ENCODE measurements around the gene GLYATL1B.
"Not testable (repeated sequence)": the region's sequence is repeated elsewhere in the genome, so short reads cannot be mapped to it uniquely, and the experiment has no call there.

Gene GLYATL1B, protein sequence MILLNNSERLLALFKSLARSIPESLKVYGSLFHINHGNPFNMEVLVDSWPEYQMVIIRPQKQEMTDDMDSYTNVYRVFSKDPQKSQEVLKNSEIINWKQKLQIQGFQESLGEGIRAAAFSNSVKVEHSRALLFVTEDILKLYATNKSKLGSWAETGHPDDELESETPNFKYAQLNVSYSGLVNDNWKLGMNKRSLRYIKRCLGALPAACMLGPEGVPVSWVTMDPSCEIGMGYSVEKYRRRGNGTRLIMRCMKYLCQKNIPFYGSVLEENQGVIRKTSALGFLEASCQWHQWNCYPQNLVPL

DNA sequence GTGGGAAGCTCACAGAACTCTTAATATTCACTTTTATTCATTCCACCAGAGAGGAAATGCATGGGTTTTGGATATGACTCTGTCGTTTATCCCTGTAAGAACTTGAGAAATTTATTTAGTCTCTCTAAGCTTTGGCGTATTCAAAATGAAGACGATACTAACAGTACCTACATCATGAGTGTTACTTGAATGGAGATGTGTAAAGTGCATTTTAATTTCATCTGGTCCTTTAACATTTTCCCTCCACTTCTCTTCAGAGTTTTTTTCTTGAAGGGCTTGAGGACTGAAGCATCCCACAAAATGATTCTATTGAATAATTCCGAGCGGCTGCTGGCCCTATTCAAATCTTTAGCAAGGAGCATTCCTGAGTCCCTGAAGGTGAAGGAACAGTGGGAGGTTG, at the start of gene GLYATL1B:
Gene GLYATL1B (plus strand): TSS at position 301 of the 400 bp plus-strand sequence. CDS start 0 bp downstream, at position 301.
- DNase-seq (ENCODE audit: low spot score) = not testable (repeated sequence)

DNA sequence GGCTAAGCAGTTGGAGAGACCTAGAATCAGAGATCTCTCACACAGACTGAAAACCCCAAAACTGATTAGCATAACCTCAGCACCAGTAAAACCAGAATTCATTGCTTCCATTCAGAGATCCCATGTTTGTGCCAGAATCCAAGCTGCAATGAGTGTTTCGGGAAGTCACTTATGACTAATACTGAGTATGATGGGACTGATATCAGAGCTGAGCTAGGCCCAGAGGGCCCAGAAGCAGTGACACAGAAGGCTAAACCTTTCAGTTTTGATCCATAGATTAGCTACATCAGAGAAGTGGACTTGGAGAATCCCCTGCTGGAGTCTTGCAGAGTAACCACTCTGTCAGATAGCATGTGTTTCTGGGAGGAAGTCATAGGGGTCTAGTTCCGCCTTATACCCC, 49.6 kb upstream of the GLYATL1B start:
- not testable (repeated sequence) for DNase-seq (ENCODE audit: low spot score)

DNA sequence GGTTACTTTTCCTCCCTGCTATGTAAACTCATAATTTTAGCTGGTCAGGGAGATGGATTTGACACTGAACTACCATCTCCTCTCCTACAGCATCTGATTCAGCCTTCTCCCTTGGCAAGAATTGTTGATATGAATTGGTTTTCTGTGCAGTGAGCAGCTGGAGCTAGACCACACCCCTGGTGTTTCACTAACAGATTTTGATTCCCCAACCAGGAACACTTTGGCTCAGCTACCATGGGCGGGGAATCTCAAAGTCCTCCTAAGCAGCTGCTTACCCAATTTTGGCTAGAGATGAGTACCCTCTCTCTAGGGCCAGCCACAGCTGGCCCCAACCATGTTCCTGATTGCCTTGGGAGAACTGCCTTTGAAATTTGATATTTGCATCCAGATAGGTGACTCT, 48.7 kb upstream of the GLYATL1B start:
- not testable (repeated sequence) for DNase-seq (ENCODE audit: low spot score)

DNA sequence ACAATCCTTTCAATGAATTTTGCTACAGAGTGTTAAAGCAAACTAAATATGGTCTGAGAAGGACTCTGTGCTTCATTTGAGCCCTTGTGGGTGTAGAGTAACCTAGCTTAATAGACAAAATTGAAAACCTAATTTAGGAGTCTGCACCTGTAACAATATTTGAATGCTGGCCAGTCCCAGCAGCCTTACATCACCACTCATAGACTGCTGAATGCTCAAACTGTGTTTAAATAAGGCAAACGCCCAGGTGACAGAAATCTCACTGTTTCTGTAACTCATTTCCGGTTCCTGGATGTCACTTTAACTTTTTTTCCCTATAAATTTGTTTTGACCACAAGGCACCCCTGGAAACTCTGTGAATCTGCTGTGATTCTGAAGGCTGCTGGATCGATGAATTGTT, 45.5 kb upstream of the GLYATL1B start:
- DNase-seq (ENCODE audit: low spot score) = no peak

DNA sequence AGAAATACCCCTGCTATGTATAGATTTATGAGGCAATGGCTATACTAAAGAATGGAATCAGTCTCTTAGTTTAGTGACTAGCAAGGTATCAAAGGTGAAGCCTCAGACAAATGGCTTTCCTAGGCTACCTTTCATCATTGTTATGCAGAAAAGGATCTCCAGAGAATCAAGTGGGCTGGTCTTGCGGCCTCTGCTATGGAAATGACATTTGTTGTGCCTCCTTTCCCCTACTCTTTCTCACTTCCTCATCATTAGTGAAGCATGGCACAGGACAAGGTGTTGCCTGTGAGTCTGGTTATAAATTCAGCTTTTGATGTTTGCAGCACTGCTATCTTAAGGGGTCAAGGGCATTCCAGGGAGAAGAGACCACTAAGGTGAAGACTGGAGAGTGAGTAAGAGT, 34.7 kb upstream of the GLYATL1B start:
- not testable (repeated sequence) for DNase-seq (ENCODE audit: low spot score)

DNA sequence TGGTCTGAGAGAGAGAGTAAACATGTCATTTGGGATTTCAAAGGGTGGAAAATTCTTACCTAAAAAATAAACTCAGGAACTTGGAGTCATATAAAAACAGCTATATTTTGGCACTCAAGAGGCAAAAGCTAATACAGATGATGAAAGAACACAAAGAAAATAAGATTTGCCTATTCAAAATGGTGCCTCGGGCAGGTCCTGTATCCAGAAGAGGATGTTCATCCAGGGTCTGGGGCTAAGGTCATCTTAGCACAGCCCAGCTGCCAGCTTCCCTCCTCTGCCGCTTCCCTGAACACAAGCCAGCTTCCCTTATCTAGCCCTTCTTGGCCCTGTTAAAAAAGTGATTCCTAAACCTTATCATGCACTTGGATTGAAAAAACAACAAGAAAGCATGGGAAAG, 33.8 kb upstream of the GLYATL1B start:
- not testable (repeated sequence) for DNase-seq (ENCODE audit: low spot score)

DNA sequence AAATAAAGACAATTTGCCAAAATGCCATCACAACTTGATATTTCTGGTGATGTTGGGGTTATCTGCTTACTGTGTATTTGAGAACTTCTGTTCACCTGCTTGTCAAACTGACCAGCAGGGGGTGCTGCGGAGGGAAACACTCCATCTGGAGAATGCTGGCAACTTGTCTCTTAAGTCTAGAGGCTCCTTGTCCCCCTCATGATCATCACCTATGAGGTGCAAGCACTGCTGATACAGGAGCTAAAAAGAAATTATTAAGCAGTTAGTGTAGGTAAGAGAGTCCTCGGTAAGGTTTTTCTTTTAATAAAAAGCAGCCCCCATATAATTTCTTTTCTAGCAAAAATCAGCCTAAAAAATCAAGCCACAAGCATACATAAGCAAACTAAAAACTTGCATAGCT, 32.7 kb upstream of the GLYATL1B start:
- peak; percentile 66 for DNase-seq (ENCODE audit: low spot score)

DNA sequence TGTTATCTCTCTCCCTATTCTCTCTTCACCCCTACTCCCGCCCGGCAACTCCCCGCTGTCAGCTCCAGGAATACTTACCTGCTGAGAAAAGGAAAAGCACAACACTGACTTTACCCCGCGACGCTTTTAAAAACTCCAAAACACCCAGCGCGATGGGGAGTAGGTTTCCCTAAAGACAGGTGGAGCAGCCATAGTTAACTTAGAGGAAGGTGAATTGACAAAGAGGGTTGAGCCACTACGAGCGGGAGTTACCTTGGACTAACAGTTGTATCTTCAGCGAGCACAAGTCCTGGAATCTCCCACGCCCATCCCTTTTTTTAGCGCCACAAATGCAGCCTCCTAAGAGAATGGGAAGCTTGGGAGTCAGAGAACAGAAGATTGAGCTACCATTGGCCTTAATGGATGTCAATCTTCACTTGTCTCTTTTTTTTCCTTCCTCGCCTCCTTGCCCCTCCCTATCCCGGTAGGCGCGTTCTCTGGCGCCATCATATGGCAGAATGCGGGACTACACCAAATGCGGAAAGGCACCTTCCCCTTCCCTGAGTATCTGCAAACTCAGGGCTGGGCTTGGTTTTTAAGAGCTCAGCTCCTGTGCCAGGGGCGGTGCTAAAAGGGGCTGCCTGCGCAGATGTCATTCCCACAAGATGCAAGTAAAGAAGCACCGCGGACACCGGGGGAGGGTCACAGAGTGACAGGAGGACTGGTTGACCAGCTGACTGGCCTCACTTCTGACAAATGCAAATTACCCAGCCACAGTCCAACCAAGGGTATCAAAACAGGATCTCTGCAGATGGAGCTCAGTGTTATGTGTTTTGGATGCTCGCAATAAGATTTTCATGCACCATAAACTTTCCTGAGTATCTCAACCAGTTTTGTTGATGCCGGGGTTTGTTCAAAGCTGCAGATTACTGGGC, 27.7 kb upstream of the GLYATL1B start:
- peak; percentile 52 for DNase-seq (ENCODE audit: low spot score)

DNA sequence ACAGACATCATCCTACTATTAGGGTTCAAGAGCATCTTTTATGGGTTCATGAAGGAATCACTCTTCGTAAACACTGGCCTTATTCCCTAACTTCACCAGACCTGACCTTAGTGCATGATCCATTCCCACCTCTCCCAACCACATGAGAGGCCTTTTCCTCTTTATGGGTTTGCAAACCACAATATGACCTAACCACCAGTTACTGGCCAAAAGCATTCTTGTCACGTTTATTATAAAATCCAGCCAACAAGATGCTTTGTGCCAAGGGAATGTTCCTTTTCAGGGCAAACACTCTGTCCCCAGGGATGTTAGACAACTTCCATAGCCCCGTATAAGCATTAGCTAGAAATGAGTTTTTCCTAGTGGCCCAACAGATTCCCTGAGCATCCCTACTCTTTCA, 26.0 kb upstream of the GLYATL1B start:
- DNase-seq (ENCODE audit: low spot score) = not testable (repeated sequence)

DNA sequence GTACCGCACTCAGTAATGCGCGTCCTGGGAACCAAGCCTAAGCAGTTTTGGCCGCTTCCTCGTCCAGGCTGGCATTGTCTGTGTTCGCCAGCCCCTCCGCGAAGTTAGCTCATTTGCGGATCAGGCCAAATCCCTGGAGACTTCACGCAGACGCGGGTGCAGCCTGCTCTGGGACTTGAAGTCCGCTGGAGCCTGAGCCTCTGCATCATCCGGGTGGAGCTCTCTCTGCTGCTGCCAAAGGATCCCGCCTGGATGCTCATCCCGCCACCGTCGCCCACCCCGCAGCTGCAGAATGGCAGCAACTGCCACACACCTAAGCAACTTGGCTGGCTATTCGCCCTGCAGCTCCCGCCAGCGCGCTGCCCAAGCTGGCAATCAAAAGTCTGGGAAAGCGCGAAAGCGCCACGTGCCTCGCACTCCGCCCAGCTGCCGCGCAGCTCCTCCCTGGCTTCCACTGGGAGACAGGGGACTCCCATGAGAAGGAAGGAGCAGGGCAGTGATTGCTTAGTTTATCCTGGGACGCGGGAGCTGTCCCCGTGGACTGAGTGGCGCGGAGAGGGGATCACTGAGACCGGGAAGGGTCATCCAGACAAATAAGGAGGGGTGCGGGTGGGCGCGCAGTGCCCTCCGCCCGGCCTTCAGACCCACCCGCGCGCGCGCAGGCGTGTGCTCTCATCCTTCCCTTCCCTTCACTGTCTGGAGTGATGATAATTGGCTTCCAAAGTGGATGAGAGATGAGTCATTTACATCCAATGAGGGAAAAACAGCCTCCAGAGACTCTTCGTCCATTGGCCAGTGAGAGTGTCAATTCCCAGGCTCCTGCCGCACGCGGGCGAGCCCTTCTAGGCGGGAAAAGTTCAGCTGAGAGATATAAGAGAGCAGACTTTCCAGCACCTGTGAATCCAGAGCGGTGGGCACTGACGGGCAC, 23.2 kb upstream of the GLYATL1B start:
- DNase-seq (ENCODE audit: low spot score) = no peak

DNA sequence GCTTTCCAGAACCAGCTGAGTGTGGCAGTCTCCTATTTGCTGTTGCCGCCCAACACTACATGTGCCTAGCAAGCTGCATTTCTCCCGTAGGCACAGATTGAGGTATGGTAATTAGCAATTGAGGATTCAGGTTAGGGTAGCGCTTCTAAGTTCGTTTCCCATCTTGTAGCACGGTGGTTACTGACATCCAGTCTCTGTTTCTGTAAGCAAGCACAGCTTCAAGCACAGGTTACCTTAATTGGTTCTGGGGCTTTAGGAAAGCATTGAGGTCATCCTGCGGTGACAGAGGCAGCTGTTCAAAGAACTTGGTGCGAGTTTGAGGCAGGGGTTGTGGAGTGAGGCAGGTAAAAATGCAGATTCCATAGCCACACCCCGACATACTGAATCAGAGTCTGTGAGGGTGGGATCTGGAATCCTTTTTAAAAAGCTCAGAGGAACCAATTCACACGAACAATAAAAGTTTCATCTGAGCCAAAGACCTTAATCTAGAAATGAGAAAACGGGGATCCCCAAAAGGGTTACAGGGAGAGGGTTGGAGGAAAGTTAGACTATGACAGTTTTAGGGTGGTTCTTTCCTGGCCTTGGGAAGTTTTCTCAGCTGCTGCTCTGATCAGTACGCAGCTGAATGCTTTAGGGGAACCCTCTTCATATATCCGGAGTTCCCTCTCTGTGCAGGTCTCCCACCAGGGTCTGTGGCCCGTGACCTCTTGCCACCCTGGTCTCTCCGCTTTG, 21.9 kb upstream of the GLYATL1B start:
- not testable (repeated sequence) for DNase-seq (ENCODE audit: low spot score)

DNA sequence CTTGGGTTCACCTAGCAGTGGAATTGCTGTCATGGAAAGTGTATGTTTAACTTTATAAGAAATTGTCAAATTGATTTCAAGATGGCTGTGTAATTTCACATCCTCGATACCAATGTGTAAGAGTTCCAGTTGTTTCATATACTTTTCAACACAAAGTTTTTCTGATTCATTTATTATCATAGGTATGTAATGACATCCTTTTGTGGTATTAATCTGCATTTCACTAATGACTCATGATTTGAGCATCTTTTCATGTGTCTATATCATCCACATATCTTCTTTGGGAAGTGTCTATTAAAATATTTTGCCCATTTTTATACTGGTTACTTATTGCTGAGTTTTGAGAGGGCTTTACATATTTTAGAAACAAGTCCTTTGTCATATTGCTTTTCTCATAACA, 17.0 kb upstream of the GLYATL1B start:
- no peak for DNase-seq (ENCODE audit: low spot score)

DNA sequence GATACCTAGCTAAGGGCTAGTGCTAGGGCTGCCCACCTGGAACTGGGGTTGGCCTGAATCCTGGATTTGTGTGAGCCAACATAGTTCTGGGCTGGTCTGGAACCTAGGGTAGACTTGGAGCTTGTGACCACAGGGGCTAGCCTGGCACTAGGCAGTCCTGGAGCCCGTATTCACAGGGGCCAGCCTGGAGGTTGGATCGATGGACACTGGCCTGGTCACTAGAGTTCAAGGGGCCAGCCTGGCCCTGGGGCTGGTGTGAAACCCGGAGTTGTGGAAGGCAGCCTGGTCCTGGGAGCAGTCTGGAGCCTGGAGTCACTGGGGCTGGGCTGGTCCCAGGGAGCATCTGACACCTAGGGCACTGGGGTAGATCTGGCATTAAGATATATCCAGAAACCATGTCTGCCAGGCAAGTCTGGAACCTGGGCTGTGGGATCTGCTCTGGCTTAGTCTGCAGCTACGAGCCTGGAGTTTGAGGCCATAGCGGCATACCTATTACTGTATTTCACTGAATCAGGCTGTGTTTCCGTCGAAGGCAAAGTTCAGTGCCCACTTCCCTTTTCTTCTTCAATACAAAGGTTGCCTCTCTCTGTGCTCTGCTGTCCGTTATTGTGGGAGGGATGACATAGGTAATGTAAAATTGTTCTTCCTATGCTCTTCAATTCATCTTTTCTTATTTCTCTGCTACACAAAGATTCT, 9.1 kb upstream of the GLYATL1B start:
- no peak for DNase-seq (ENCODE audit: low spot score)

DNA sequence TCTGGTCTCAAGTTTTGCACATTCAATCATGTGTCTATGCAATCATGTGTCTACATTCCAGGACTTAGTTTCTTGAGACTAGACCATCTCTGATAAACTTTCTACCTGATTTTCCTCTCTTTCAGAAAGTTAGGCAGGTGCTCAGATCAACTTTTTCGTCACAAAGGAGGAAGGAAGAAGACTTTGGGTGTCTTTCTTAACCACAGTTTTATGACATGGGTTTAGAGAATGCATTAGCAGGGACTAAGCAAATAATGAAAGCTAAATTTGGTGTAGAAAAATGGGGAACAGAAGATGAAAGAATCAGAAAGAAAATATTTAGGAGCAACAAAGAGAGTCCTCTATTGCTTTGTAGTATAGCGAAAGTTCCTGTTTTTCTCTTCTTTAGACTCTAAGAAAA, 7.7 kb upstream of the GLYATL1B start:
- no peak for DNase-seq (ENCODE audit: low spot score)

DNA sequence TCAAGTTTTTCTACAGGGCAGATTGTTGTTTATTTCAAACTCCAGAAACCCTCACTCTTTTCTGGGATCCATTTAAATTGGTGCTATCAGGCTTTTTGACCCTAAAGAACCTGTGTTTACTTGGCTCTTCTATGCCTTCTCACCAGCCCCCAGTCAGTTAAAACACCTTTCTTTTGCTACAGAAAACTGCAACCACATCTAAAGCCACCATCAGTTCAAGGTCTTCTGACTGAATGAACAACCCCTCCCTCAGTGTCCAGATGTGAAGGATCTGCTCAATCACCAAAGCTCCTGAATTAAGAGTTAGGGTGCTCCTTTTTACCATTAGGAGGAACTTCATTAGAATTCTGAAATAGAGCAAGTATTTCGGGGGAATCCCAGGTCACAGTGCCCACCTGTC, 7.0 kb upstream of the GLYATL1B start:
- no peak for DNase-seq (ENCODE audit: low spot score)

DNA sequence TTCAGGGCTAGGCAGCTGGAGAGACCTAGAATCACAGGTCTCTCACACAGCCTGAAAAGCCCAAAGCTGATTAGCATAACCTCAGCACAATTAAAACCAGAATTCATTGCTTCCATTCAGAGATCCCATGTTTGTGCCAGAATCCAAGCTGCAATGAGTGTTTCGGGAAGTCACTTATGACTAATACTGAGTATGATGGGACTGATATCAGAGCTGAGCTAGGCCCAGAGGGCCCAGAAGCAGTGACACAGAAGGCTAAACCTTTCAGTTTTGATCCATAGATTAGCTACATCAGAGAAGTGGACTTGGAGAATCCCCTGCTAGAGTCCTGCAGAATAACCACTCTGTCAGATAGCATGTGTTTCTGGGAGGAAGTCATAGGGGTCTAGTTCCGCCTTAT, 5.7 kb upstream of the GLYATL1B start:
- not testable (repeated sequence) for DNase-seq (ENCODE audit: low spot score)

DNA sequence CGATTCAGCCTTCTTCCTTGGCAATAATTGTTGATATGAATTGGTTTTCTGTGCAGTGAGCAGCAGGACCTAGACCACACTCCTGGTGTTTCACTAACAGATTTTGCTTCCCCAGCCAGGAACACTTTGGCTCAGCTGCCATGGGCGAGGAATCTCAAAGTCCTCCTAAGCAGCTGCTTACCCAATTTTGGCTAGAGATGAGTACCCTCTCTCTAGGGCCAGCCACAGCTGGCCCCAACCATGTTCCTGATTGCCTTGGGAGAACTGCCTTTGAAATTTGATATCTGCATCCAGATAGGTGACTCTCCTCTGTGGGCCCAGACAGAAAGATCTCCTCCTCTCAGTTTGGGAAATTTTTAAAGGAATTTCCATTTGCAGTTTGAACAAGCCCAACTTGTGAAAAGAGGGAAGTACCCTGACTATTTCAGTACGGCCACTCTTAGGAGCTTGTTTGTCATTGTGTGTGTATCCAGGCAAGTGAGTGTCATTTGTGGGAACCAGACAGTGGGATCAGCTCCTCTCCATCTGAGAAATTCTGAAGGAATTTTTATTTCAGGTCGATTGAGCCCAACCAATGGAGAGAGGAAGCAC, 4.6 kb upstream of the GLYATL1B start:
- DNase-seq (ENCODE audit: low spot score) = not testable (repeated sequence)

DNA sequence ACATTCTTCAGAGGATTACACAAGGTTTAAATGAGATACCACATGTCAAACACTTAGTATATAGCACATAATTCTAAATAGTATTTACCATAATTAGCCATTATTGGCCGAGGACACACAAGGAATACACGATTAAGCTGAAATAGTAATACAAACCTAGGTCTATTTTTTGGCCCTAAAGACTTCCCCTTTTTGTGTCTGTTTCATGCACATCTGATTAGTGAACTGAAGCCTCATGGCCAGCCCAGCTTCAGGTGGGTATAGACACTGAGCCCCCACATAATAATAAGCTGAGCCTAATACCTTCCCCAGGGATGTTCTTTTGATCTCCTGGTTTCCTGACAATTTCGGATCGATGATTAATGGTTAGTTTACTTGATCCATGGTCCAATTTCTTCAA, 2.1 kb downstream of the GLYATL1B start:
- no peak for DNase-seq (ENCODE audit: low spot score)

DNA sequence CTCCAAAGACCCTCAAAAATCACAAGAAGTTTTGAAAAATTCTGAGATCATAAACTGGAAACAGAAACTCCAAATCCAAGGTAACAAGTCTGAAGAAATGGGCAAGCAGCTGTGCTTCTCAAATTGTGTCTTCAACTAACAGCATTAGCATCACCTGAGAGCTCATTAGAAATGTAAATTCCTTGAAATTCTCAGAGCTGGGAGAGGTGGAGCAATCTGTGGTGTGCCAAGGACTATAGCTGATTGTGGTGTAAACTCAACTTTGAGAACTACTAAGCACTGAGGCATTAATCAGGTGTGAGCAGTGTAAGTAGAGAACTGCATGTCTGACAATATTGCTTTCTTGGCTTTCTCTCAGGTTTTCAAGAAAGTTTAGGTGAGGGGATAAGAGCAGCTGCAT, 7.5 kb downstream of the GLYATL1B start:
- not testable (repeated sequence) for DNase-seq (ENCODE audit: low spot score)

DNA sequence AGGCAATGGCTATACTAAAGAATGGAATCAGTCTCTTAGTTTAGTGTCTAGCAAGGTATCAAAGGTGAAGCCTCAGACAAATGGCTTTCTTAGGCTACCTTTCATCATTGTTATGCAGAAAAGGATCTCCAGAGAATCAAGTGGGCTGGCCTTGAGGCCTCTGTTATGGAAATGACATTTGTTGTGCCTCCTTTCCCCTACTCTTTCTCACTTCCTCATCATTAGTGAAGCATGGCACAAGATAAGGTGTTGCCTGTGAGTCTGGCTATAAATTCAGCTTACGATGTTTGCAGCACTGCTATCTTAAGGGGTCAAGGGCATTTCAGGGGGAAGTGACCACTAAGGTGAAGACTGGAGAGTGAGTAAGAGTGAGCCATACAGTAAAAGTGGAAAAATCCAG, 9.1 kb downstream of the GLYATL1B start:
- not testable (repeated sequence) for DNase-seq (ENCODE audit: low spot score)

All from hematopoietic multipotent progenitor cell treated with erythropoietin and hydrocortisone succinate and interleukin-3 and kit ligand, for 15 days (in vitro differentiated cells).